ENCODE results near the gene APCDD1L.
"Not testable (repeated sequence)": the region's sequence is repeated elsewhere in the genome, so short reads cannot be mapped to it uniquely, and the experiment has no call there.

DNA sequence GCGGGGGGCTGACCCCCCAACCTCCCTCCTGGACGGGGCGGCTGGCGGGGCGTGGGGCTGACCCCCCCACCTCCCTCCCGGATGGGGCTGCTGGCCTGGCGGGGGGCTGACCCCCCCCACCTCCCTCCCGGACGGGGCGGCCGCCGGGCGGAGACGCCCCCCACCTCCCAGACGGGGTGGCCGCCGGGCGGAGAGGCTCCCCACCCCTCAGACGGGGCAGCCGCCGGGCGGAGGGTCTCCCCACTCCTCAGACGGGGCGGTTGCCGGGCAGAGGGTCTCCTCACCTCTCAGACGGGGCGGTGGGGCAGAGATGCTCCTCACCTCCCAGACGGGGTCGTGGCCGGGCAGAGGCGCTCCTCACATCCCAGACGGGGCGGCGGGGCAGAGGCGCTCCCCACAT lies 101.0 kb downstream of the APCDD1L start:
- not testable (repeated sequence) for TF ChIP-seq CTCF, POLR2A, EP300 (IDR thresholded peaks at IDR 0.05)
